ENCODE results near the gene DNM3. TPM values are rescaled to one million over a fixed set of nuclear protein-coding genes. Genes with fewer than 3 reads are reported as not detected.

Gene DNM3
- total RNA-seq, 1 donor from 2014 or later = 1.8 TPM

GRCh38 chr1:171816300-171816901 is 24.9 kb upstream of the DNM3 start:
- DNase-seq (ENCODE audit: low read depth) = no peak
- no peak for TF ChIP-seq CTCF (conservative IDR thresholded peaks at IDR 0.05; ENCODE audit: low read depth, low read length)
- no peak overlapping the region for H3K4me3 ChIP-seq (ENCODE audit: low read depth, low read length)

GRCh38 chr1:171817511-171818265 is 23.6 kb upstream of the DNM3 start:
- DNase-seq (ENCODE audit: low read depth) = peak; percentile 85
- no peak for TF ChIP-seq CTCF (conservative IDR thresholded peaks at IDR 0.05; ENCODE audit: low read depth, low read length)
- H3K4me3 ChIP-seq (ENCODE audit: low read depth, low read length) = no peak overlapping the region

- no peak for DNase-seq (ENCODE audit: low read depth)
- H3K4me3 ChIP-seq (ENCODE audit: low read depth, low read length) = no peak overlapping the region
- TF ChIP-seq CTCF (conservative IDR thresholded peaks at IDR 0.05; ENCODE audit: low read depth, low read length) = no peak
These were observed 21.4 kb upstream of the DNM3 start for GRCh38 chr1:171819946-171820345.

- TF ChIP-seq CTCF (conservative IDR thresholded peaks at IDR 0.05; ENCODE audit: low read depth, low read length) = no peak
- no peak overlapping the region for H3K4me3 ChIP-seq (ENCODE audit: low read depth, low read length)
- no peak for DNase-seq (ENCODE audit: low read depth)
These were observed 14.3 kb upstream of the DNM3 start for GRCh38 chr1:171826973-171827372.

GRCh38 chr1:171828794-171829193 is 12.5 kb upstream of the DNM3 start:
- TF ChIP-seq CTCF (conservative IDR thresholded peaks at IDR 0.05; ENCODE audit: low read depth, low read length) = no peak
- no peak for DNase-seq (ENCODE audit: low read depth)
- no peak overlapping the region for H3K4me3 ChIP-seq (ENCODE audit: low read depth, low read length)

GRCh38 chr1:171833091-171833825 is 8.0 kb upstream of the DNM3 start:
- no peak for DNase-seq (ENCODE audit: low read depth)
- H3K4me3 ChIP-seq (ENCODE audit: low read depth, low read length) = no peak overlapping the region
- no peak for TF ChIP-seq CTCF (conservative IDR thresholded peaks at IDR 0.05; ENCODE audit: low read depth, low read length)

Data from epithelial cell of proximal tubule (primary cell).